Measurements from ENCODE around the gene ASB18.

ASB18 gene

DNA sequence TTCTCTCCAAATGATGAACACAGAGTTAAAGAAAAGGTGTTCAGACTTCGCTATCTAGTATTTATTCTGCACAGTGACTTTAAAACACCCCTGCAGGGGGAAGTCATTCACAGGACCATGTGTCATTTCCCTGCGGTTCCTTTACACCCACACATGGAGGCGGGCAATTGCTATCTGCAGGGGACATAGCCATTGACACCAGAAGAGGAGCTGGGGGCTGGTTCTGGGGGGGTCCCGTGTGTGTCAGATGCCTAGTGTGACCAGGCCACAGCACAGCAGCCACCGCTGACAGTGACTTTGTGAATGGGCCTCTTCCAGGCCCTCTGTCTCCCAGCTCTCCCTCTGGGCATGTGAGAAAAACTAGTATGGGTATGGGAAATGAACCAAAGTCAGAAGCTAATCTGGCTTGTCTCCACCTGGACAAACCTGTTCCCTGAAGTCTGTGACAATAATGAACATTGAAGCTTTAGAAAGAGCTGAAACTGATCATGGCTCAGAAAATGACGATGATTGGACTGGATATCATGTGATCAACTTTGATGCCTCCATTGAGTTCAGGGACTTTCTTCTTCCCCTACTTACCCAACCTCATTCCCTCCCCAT lies 88.6 kb downstream of the ASB18 start:
- no peak for DNase-seq (ENCODE audit: low read depth, low spot score)

DNA sequence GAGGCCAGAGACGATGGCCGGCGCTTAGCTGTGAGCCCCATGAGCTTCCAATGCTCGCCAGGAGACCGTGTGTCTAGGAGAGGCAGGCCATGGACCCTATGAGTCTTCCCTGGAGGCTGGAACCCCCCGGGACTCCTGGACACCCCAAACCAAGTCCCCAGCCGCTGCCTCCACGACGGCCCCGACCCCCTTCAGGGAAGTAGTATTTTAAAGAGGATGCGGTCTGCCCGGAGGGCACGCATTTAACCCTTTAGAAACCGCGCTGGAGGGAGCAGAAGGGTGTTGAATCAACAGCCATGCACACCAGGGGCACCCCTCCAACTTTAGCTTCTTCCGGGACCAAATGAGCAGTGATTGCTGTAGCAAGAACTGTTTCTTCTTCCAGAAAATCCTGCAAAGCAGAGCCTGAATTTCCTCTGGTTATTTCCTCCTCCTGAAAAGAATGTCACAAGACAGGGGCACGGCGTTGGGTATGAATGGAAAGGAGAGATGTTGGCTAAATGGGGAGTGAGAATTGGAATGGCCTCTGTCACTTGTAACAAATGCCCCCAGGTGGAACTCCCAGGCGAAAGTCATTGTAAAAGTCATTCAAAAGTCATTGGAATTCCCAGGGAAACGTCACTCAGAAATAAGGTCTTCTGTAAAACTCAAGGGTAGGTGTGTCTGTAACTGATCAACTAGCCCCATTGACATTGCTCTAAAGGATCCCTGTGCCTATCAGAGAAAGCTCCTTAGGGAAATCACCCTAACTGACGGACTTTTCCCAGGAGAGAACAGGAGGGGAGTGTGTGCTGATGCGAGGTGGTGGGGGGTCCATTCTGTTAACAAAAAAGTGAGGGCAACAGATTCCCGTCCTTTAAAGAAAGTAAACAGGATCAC lies 90.2 kb downstream of the ASB18 start:
- no peak for DNase-seq (ENCODE audit: low read depth, low spot score)

DNA sequence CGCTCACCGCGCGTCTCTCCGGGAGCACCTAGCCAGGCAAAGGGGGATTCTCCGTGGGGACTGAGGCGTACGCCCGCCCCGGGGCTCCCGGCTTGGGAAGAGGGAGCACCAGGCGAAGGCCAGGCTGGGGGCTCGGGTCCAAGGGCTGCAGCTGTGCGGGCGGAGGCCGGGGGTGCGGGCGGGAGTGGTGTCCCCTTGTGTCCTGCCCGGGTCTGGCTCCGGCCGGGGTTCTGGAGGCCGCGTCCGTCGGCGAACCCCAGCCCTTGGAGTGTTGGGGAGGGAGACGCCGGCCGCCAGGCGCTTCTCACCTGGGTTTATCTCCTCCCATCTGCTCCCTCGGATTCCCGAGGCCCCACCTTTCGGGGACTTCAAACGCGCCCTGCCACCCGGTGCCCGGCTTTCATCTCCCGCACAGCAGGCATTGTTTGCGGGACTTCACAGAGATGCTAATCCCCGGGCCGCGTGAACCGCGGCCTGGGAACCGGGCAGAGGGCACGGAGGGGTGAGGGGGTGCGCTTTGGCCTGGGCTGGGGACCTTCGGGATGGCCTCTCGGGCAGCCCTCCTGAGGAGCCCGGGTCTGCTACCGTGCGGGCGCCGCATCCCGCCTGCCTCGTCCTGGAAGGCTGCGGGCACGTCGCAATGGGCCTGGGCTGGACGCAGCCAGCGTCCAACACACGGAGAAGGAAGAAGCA lies 91.0 kb downstream of the ASB18 start:
- DNase-seq (ENCODE audit: low read depth, low spot score), result no peak

DNA sequence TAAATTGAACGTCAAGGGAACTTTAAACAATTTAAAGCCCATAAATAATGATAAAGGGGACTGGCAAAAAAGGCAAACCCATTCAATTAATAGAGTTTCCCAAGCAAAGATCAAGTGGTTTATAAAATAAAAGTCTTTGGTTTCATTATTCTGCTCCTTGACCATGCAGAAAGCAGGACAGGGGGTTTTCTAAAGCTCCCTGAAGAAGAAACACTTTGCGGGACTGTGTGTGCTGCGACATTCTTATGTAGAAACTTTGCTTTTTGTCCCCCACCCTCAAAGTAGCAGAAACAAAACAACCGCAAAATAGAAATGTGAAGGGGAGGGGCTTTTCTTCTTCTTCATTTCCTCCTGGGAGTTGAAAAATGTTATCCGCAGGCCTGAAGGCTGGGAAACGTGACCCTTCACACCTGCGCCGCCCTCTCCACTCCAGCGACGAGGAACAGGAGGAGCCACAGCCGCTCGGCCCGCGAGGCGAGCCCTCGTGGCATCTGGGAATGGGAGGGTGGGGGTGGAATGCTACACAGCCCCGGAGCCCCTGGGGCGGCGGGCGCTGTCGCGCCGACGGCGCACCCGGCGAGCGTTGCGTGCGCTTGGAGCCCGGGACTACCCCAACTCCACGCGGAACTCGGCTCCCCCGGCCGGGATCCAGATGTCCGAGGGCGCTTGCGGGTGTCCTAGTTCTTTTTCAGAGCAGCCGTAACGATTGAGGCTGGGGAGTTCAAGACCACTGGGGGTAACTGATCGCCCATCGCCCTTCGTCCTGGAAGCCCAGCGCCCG lies 91.8 kb downstream of the ASB18 start:
- DNase-seq (ENCODE audit: low read depth, low spot score), result no peak

DNA sequence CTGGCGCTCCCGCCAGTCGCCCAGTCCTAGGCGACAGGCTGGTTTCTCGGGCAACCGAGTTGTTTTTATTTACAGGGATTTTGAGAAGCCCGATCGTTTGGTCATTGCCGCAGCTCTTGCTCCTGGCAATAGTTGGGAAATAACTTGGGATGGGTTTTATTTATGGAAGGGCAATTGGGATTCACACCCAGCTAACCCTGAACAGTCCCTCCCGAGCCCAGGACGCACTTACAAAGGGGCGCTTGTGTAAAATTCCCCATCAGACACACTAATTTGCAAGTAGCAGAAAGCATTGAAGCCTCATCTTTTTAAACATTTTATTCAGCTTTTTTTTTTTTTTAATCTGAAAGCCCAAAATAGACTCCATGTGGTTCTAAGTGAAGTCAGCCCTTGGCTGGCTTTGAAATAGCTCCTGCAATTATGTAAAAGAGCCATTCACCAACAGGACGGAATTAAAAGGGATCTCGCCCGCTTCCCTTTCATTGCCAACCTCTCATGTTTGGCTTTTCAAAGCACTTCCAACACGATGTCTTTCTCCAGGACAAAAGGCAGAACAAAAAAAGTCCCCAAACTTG lies 92.4 kb downstream of the ASB18 start:
- no peak for DNase-seq (ENCODE audit: low read depth, low spot score)

DNA sequence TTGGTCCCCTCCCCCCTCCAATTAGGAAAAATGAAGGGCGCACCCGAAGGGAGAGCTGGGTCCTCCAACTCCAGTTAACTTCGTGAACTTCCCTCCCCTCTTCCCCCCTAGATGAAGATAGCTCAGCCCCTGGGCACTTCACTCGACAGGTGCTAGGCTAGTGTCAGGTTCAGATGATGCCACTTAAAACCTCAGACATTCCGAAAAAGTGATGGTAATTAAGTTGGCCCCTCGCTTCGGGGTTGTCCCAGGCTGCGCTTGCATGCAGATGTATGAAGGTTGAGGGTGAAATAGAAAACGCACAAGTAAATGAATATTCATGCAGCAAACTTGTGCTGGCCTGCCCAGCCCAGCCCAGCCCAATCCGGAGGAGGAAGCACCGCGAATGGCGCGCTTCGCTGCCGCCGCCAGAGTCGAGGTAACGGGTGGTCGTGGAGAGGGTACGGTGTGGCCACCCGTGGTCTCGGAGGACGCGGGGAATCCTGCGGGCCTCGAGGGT lies 93.0 kb downstream of the ASB18 start:
- no peak for DNase-seq (ENCODE audit: low read depth, low spot score)

DNA sequence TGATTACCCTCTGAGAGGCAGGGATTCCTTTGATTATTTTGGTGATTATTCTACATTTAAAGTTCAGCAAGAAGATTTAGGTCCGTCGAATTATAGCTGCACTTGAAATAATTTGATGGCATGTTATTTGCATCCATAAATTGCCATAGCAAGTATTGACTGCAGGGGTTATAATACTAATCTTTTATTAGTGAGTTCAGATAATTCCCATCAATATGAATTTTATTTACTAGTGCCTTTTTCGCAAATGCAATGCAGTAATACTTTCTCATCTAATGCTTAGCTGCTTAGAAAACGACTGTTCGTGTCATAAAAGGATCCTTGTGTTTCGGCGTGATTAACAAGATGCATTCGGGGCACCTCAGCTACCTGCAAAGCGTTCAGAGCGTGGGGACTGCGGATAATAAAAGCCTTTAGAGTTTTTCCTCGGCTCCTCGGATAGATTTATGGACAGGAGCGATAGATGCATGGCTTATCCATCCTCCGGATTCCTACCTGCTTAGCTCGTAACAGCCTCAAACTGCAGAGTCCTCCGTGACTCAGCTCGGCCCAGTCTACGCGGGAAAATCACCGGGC lies 93.5 kb downstream of the ASB18 start:
- no peak for DNase-seq (ENCODE audit: low read depth, low spot score)

DNA sequence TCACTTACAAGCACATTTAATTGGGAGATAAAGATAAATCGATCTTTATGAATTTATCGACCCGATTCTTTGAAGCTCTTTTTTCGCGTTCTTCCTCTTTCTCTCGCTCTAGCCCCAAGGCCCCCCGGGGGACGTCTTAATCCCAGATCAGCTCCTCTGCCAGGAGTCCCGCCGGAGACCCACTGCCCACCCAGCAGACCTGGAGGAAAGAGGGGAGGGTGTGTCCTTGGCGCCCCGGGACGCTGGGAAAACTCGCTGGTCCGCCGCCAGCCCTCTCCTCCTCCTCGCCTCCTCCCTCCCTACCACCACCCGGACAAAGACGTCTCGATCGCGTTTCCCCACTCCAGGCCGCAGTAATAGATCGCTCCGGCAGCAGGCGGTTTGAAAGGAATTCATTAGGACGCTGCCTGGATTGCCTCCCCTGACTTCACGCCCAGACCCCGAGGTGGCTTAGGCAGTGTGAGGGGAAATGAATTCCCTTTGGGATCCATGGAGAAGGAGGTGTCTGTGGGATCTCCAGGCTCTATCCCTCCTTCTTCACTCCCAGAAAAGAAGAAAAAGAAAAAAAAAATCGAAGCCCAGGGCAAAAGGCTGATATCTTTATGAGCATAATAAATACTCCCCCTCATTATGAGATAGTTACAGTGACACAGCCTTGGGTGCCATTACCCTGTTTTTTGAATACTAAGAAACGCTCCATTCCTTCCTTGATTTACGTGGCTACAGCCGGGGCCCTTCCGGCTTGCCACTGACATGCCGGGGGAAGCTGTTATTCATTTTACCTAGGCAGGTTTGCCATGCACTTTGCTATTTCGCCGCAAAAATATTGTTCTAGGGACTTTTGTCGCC lies 94.2 kb downstream of the ASB18 start:
- no peak for DNase-seq (ENCODE audit: low read depth, low spot score)

DNA sequence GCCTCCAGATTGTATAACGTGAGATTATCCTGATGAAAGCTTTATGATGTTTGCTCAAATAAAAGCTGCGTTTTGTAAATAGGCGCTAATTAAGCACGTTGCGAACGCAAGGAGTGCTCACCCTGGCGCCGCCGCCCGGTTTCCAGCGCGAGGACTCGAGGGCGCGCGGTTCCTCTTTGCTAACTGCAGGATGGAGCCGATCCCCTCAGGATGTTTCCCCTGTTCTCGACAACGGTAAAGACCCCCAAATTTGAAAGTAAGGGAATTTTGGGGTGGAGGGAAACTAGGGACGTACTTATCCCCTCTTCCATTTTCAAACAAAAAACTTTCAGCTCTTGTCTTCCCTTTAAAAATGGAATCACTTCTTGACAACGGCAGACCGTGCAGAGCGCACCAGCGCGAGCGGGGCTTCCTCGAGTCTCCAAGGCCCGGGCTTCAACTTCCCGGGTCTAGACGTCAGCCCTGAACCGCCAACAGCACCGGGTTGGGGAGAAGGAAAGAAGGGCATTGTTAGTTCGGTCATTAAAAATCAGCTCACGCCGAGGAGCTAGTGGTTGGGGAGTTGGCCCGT lies 95.0 kb downstream of the ASB18 start:
- no peak for DNase-seq (ENCODE audit: low read depth, low spot score)

DNA sequence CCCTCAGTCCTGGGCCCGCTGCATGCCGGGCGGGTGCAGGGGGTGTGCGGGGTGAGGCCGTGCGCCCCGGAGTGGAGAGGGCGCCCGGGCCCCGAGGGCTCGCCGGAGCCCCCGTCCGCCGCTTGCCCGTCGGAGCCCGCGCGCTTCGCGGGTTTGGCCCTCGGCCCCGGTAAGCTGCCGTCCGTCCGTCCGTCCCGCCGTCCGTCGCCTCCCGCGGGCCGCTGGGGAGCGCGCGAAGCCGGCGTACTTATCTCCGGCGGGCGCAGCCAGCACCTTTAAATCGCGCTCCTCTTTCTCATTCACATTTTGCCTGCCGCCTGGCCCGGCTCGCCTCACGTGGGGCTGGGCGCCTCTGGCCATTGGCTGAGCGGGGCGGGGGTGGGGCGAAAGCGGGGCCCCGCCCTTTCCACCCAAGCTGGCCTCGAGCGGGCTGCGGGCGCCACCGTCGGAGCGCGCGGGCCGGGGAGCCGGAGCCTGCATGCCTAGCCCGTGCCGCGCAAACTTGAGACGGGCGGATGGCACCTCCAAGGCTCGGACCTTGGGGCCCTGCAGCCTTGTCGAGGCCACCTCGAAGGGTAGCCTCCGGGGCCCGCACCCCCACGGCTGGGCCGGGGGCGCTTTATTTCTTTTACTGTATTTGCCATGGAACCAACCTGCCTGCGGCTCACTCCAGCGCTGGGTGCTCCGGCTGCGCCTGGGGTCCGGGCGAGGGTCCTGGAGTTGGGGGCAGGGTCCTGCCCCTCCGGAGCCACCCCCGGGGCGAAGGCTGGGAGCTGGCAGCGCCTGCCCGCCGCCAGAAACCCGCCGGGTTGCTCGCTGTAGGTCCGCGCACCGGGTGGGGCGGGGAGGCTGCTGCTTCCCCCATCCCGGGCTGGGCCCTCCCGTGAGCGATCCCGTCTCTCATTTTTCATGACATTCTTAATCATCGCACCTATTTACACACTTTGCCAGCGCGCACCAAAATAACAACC lies 95.8 kb downstream of the ASB18 start, which contains the start of gene GBX2:
GBX2 (minus strand) TSS at position 277 of the 971 bp plus-strand sequence. CDS start 415 bp downstream, outside the sequence.
- DNase-seq (ENCODE audit: low read depth, low spot score), result no peak

DNA sequence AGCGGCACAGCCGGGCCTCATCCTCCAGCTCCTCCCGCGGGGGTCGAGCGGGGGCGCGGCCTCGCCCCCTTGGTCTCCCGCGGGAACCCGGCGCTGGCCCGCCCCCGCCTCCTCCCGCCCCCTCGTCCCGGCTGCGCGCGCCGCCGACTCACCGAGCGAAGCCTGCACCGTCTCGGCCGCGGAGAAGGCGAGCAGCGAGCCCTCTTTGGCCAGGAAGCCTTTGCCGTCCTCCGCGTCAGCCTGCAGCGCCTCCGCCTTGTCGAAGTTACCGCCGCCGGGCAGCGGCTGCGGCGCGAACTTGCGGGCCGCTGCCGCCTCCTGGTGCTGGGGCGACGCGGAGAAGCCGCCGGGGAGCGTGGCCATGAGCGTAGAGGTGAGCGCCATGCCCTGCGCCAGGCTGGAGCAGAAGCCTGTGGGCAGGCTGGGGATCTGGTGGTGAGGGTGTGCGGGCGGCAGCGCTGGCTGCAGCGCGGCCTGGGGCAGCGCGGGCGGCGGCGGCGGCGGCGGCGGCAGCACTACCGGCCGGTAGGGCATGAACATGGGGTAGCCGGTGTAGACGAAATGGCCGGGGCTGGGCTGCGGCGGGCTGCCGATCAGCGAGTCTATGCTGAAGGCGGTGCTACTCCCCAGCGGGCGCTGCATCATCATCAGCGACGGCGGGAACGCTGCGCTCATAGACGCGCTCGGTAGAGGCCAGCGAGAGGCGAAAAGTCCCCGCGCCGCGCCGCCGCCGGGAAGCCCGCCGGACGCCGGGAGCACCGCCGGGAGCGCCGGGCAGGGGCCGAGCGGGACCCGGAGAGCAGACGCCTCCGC lies 96.7 kb downstream of the ASB18 start:
- no peak for DNase-seq (ENCODE audit: low read depth, low spot score)

DNA sequence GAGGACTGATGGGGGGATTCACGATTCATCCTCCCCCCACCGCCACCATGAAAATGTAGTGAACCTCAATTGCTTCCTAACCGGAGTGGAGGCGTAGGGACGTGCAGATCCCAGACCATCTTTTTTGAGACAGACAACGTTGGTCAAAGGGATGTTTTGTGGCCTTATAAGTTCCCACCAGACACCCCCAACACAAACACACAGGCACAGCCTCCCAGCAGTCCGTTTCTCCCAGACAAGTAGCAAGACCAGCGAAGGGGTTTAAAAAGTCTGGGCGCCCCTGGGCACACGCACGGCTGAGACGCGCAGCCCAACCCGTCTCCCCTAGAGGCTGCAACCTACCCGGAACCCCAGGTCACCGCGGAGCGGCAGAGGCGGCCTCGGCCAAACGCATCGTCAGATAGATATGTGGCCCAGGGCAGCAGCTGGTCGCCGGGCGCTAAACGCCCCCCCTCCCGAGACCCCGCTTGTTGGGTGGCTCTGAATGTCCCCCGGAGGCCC lies 97.4 kb downstream of the ASB18 start:
- DNase-seq (ENCODE audit: low read depth, low spot score), result no peak

DNA sequence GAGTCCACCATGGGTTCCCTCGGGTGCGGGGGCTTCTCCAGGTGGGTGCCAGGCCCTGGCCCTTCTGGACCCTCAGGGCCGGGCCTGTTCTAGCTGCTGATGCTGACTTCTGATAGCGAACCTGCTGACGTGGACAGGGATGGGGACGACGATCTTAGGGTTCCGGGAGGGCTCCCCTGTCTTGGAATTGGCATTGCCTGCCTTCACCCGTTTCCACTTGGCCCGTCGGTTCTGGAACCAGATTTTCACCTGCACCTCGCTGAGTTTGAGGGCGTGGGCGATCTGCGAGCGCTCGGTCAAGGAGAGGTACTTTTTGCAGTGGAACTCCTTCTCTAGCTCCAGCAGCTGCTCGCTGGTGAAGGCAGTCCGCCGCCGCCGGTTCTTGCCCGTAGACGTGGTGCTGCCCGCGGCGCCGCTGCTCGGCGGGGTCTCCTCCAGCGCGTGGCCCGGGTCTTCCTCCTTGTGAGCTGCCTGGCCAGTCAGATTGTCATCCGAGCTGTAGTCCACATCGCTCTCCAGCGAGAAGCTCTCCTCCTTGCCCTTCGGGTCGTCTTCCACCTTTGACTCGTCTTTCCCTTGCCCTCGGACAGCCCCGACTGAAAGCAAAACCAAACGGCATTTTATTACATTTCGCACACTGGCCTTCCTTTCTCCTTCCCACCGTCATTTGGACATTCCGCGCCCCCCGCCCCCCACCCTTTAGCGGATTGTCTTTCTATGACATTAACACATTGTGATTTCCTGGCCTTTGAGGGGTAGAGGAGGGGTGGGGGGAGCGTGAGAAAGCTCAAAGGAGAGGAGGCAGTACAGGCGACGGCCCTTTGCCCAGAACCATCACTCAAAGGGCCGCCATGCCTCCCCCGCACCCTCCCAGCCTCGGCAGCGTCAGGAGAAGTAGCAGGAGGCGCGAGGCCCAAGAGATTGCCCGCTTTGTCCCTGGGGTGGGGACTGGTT lies 98.1 kb downstream of the ASB18 start:
- no peak for DNase-seq (ENCODE audit: low read depth, low spot score)

DNA sequence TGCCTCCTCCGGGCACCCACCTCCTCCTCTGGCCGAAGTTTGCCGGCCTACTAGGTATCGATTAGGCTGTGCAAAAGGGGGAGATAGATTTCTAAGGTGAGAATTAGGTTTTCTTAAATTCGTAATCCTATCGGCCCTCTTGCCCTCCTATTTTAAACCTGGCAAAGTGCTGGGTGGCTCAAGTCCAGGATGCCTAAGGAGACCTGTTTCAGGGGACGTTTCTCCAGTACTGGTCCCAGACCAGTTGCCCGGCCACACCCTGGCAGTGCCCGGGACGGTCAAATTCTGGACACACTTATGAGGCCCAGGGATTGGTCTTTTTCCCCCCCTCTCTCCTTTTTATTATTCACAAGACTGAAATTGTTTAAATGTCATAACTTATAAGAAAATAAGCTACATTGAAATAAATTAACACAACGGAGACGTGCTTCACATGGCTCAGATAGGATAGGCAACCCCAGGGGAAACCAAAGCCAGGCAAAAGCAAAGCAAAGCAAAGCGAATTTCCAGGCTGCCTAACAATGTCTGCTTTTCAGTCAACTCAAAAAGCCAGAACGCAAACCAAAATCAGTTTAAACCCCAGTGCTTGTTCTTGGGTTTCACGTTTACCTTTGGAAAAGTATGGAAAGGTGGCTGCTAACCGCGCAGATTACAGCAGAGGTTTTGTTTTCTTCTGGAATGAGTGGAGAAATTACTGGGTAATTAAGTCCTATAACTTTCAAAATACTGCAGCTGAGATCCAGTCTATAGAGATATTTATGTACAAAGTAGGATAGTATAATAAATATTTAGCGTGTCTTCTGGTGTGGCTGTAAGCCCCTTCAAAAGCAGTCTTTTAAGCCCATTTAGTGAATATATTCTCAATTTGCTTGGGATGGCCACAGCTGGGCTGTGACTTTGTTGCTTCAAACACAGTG lies 99.0 kb downstream of the ASB18 start:
- DNase-seq (ENCODE audit: low read depth, low spot score), result no peak

Measured in smooth muscle cell of the brain vasculature (primary cell).